T-helper 1 cell (primary cell): ENCODE data around the gene RALBP1.
"Not testable (repeated sequence)": the region's sequence is repeated elsewhere in the genome, so short reads cannot be mapped to it uniquely, and the experiment has no call there.

ENCODE experiments used
- DNase-seq, 5 donors: peaks; one replicate each; pipeline ENCODE4 v3.0.0-alpha.2; 2012 to 2020
- total RNA-seq, 4 donors: gene quantifications; one replicate each; lab custom pipeline; 2026; lab: John Stamatoyannopoulos, UW

Gene RALBP1
- total RNA-seq = 46.2 to 66.4 (median 53.5) reads per million in 4 donors

DNA sequence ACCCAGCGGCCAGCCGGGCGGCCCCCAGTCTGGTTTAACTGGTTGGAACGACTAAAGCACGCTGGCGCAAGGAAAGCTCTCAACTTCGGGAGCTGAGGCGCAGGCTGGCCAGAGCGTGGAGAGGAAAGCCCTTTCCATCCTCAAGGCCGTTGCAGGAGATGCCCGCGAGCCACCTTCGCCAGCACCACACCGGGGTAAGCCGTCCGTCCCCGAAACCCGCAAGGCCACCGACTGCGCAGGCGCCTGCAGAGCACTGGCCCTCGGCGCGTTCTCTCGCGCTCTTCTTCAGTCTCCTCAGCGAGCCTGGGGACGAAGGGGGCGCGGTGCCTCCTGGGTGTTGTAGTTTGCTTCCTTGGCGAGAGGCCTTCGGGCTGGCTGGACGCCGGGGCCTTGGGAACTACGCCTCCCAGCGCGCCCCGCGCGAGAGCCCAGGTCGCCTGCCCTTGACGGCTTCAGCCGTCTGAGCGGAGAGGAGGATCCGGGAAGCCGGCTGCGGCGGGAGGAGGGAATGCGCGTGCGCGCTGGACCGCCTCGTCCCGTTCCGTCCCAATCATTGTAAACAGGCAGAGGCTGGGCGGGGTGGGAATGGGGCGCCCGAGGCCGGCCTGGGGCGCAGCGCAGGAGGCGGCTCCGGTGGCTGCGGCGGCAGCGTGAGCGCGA lies at the start of gene RALBP1:
RALBP1 (plus strand) TSS at position 531 of the 660 bp plus-strand sequence. CDS start 37,533 bp downstream, outside the sequence.
- peak; percentile 97 to 99 (median 97) for DNase-seq

DNA sequence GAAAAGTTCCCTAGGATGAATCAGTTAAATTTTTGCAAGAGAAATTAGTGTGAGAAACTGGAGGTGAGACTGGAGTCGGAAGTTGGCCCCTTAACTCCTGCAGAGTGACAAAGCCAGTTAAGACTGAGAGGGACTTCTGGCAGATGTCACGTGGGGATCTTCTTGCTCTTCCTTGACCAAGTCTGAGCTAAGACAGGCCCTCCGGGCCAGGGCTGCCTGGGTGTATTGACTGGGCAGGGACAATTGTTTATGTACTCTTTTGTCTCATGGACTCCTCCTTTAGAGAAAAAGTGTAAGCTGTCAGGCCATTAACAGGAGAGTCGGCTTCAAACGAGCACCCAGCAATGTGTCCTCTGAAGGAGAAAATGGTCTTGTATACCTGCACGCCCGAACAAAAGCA lies 48.6 kb upstream of the RALBP1 start:
- no peak for DNase-seq

- no peak for DNase-seq
These were observed 47.0 kb upstream of the RALBP1 start for GRCh38 chr18:9428301-9428706.

GRCh38 chr18:9428862-9429661 lies 46.3 kb upstream of the RALBP1 start:
- DNase-seq = no peak

DNA sequence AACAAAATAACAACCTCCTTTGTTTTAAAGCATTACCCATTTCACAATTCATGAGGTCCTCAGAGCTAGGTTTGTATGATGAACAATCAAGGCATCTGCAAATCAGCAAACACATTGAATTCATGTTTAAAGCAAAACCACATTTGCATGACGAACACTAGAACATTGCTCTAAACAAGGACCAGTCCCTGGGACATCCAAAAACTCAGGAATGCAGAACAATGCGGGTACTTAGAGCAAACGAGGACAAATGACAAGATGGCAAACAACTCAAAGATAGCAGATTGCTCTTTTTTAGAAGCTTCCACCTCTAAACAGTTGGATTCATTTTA lies 45.7 kb upstream of the RALBP1 start:
- no peak for DNase-seq

DNA sequence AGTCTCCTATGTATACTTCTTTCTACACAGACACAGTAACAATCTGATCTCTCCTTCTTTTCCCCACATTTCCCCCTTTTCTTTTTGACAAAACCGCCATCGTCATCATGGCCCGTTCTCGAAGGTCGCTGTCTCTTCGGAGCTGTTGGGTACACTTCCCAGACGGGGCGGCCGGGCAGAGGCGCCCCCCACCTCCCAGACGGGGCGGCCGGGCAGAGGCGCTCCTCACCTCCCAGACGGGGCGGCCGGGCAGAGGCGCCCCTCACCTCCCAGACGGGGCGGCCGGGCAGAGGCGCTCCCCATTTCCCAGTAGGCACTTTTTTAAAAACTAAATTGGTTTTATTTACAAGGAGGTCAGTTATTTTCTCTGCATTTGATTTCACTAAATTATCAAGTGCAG lies 45.0 kb upstream of the RALBP1 start:
- not testable (repeated sequence) for DNase-seq

GRCh38 chr18:9431296-9431695 lies 44.0 kb upstream of the RALBP1 start:
- no peak for DNase-seq

GRCh38 chr18:9433122-9433521 lies 42.2 kb upstream of the RALBP1 start:
- not testable (repeated sequence) for DNase-seq

- no peak for DNase-seq
These were observed 41.6 kb upstream of the RALBP1 start for GRCh38 chr18:9433671-9434121.

- DNase-seq = no peak
These were observed 41.1 kb upstream of the RALBP1 start for GRCh38 chr18:9434122-9434701.

DNA sequence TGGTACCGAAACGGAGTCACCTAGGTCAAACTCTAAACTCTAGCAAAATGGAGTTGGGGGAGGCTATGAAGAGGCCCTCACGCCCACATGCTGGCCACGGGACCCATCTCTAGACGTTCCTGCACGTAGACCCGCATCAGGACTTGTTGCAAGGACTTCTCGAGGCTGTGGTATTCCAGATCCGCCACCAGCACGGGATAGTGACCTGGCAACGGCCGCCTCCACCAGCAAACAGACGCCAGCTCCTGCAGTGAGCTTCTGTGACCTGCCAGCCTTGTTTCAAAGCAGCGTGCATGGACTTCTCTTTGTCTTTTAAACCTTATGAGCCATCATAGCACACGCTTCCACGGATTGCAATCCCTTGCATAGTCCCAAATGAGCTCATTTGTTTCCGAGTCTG lies 40.3 kb upstream of the RALBP1 start:
- no peak for DNase-seq

DNA sequence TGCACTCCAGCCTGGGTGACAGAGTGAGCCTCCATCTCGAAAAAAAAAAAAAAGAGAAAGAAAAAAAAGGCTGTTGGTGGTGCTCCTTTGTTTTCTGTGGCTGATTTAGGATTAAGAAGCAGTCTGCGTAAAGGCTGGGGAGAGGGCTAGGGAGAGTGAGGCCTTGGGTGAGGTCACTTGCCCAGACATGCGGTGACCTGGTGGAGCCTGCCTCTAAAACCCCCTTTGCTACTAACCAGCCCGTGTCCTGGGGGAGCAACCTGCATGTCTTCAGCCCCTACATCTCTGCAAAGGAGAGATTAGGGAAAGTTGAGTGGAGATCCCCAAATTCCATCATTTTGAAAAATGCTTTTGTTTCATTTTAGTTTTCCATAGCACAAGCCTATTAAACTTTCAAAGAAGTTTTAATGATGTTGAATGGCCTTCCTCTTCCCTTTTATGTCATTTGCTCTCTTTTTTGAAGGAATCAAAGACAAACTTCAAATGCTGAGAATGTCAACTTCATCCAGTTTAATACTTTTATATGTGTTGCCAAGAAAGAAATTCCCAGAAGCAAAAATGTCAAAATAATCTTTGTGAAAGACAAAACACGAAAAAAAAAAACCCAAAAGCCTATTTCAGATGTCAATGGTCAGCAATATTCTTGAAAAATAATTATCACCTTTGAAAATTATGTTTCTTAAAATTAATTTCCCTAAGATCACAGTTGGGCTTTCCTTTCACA lies 38.9 kb upstream of the RALBP1 start:
- DNase-seq = no peak

GRCh38 chr18:9437021-9437437 lies 38.3 kb upstream of the RALBP1 start:
- no peak for DNase-seq

DNA sequence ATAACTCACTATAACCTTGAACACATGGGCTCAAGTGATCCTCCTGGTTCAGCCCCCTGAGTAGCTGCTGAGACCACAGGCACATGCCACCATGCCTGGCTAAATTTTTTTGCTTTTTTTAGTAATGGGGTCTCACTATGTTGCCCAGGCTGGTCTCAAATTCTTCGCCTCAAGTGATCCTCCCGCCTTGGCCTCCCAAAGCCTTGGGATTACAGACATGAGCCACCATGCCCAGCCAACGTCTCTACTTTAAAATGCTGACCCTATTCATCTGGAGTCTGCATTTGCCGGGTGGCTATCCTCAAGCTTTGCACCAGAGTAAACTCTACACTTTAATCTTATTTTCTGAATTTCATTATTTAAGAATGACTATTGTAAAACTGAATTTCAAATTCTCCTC lies 37.6 kb upstream of the RALBP1 start:
- no peak for DNase-seq

GRCh38 chr18:9441061-9441460 lies 34.3 kb upstream of the RALBP1 start:
- DNase-seq = no peak

DNA sequence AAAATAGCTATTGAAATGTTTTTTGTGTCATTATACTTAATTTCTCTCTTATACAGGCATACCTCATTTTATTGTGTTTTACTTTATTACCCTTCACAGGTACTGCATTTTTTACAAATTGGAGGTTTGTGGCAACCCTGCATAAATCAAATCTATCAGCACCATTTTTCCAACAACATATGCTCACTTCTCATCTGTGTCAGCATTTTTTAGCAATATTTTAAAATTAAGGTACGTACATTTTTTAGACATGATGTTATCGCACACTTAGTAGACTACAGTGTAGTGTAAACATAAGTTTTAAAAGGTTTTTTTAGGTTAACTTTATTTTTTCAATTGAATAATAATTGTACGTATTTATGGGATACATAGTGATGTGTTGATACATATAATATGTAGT lies 30.8 kb upstream of the RALBP1 start:
- no peak for DNase-seq

GRCh38 chr18:9446839-9447238 lies 28.5 kb upstream of the RALBP1 start:
- DNase-seq = no peak

- DNase-seq = no peak
These were observed 28.0 kb upstream of the RALBP1 start for GRCh38 chr18:9447334-9447733.

- no peak for DNase-seq
These were observed 25.5 kb upstream of the RALBP1 start for GRCh38 chr18:9449600-9450414.

DNA sequence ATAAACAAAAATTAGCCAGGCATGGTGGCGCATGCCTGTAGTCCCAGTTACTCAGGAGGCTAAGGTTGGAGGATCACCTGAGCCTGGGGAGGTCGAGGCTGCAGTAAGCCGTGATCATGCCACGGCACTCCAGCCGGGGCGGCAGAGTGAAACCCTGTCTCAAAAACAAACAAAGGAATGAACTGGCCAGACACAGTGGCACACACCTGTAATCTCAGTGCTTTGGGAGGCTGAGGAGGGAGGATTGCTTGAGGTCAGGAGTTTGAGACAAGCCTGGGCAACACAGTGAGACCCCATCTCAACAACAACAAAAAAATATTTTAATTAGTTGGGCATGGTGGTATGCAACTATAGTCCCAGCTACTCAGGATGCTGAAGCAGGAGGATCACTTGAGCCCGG lies 24.4 kb upstream of the RALBP1 start:
- DNase-seq = not testable (repeated sequence)

DNA sequence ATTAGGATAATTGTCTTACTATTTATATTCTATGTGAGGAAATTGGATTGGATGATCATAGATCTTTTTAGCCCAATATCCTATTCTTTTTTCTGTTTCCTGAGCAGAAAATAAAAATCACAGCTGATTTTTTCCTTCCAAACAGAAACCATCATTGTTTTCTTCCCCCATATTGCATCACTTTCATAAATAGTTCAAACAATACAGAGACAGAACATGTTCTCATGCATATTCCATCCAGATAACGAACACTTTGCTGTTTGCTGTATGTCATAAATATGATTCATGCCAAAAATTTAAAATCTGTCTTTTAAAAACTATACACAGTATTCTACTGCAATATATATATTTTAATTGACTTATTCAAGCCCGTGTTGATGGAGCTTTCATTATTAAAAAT lies 22.0 kb upstream of the RALBP1 start:
- no peak for DNase-seq

- DNase-seq = no peak
These were observed 21.1 kb upstream of the RALBP1 start for GRCh38 chr18:9454061-9454703.
